Caco-2 (cell line): ENCODE results near the gene GRIA4. TPM values are rescaled to one million over a fixed set of nuclear protein-coding genes. Genes with fewer than 3 reads are reported as not detected.

Source experiments
- BruUV-seq: library from RNA; stranded (reverse); fragments of 400-500 nt; replicated peaks from 2 replicates; lab custom pipeline; 2021; lab: Mats Ljungman, UMichigan
- CTCF ChIA-PET: fragments of 300-600 bp; sonication (Branson Sonifier 250); formaldehyde crosslinking; loops from one replicate; lab custom pipeline; 2022; ENCODE audit warnings: antibody characterized with exemption; lab: Charles Lee
- POLR2A ChIA-PET: fragments of 300-600 bp; sonication (Branson Sonifier 250); formaldehyde crosslinking; loops from one replicate; lab custom pipeline; 2022; ENCODE audit warnings: antibody characterized with exemption; lab: Charles Lee
- DNase-seq, 2 experiments: peaks; one replicate each; pipeline versions ENCODE4 v3.0.0 to v3.0.0-alpha.2; 2020 to 2022
- H3K27me3 ChIP-seq: replicated peaks from 2 replicates; pipeline ENCODE4 v1.6.0; 2011; ENCODE audit warnings: low read length; ENCODE audit not compliant: control insufficient read depth, insufficient read depth
- H3K36me3 ChIP-seq: 2 replicates; pipeline ENCODE4 v1.5.1; 2011; ENCODE audit warnings: low read length; ENCODE audit not compliant: control insufficient read depth, insufficient read depth
- H3K4me1 ChIP-seq: fragments of 250-450 bp; sonication (Bioruptor Pico); 2 replicates; pipeline ENCODE4 v1.5.1; 2020; ENCODE audit warnings: mild to moderate bottlenecking
- H3K4me3 ChIP-seq: 2 replicates; pipeline ENCODE4 v1.5.1; 2011; ENCODE audit warnings: low read depth, mild to moderate bottlenecking, control low read depth, low read length
- H3K9me3 ChIP-seq: fragments of 250-450 bp; sonication (Bioruptor Pico); 2 replicates; pipeline ENCODE4 v1.5.1; 2020; ENCODE audit warnings: mild to moderate bottlenecking, moderate library complexity
- H3K27ac Mint-ChIP-seq: one replicate; pipeline ENCODE4 v1.8.0; 2022; ENCODE audit warnings: mixed read lengths; ENCODE audit not compliant: unreplicated experiment
- H3K27me3 Mint-ChIP-seq: one replicate; pipeline ENCODE4 v1.8.0; 2022; ENCODE audit warnings: mixed read lengths; ENCODE audit not compliant: insufficient read depth, unreplicated experiment
- H3K36me3 Mint-ChIP-seq: one replicate; pipeline ENCODE4 v1.8.0; 2022; ENCODE audit warnings: mild to moderate bottlenecking, mixed read lengths; ENCODE audit not compliant: insufficient read depth, unreplicated experiment
- H3K4me1 Mint-ChIP-seq: one replicate; pipeline ENCODE4 v1.8.0; 2022; ENCODE audit warnings: low read depth, mixed read lengths; ENCODE audit not compliant: unreplicated experiment
- H3K4me3 Mint-ChIP-seq: one replicate; pipeline ENCODE4 v1.8.0; 2022; ENCODE audit warnings: mild to moderate bottlenecking, moderate library complexity, mixed read lengths; ENCODE audit not compliant: unreplicated experiment
- H3K9me3 Mint-ChIP-seq: one replicate; pipeline ENCODE4 v1.8.0; 2022; ENCODE audit warnings: mixed read lengths; ENCODE audit not compliant: unreplicated experiment
- CTCF ChIP-seq, 2 experiments: fragments of 200-600 bp in 1 of 2; IDR thresholded peaks; 1 replicate in 1 of 2; 2 replicates in 1 of 2; pipeline versions ENCODE4 v1.5.1 to v1.8.0; 2011 to 2022; ENCODE audit warnings: antibody characterized with exemption in 1 of 2, control low read depth in 1 of 2, inconsistent platforms in 1 of 2, low read depth in 1 of 2, low read length in 1 of 2, mild to moderate bottlenecking in 1 of 2, moderate library complexity in 1 of 2; ENCODE audit not compliant: insufficient read depth in 1 of 2, severe bottlenecking in 1 of 2, unreplicated experiment in 1 of 2
- intact Hi-C: fragments of 100-400 bp; cut with micrococcal nuclease; formaldehyde crosslinking; loops from one replicate; pipeline ENCODE4 v1.10.0; 2022; ENCODE audit not compliant: unreplicated experiment
- total RNA-seq: library from RNA; stranded (reverse); gene quantifications from 2 replicates; pipeline ENCODE4 v1.2.3, GENCODE V29; 2022

Gene GRIA4
- total RNA-seq, 1 experiment from 2014 or later = not detected

- H3K4me1 ChIP-seq = no peaks in the 10 kb centered on the region
- H3K4me3 ChIP-seq = no peak overlapping the region
- no TSS peak for BruUV-seq
- Mint-ChIP-seq H3K9me3 (no peaks in the 10 kb centered on the region), H3K4me1 (no peaks in the 10 kb centered on the region), H3K27me3 (no peaks in the 10 kb centered on the region), H3K4me3 (no peak overlapping the region), H3K27ac (no peak overlapping the region), H3K36me3 (no peaks in the 10 kb centered on the region)
- no peaks in the 10 kb centered on the region for H3K36me3 ChIP-seq
- H3K27me3 ChIP-seq = no peaks in the 10 kb centered on the region
- POLR2A ChIA-PET = no interaction called here
- CTCF ChIA-PET = no interaction called here
- intact Hi-C loops = no loop called here
- no peak for DNase-seq
- H3K9me3 ChIP-seq = no peaks in the 10 kb centered on the region
- TF ChIP-seq CTCF (IDR thresholded peaks at IDR 0.05; ENCODE audit: insufficient read depth in 1 of 2, low read depth in 1 of 2, low read length in 1 of 2, severe bottlenecking in 1 of 2, unreplicated experiment in 1 of 2) = no peak
Observed at GRCh38 chr11:105786741-105787140, 176.9 kb downstream of the GRIA4 start.

- Mint-ChIP-seq H3K36me3 (no peaks in the 10 kb centered on the region), H3K4me1 (no peaks in the 10 kb centered on the region), H3K27ac (no peak overlapping the region), H3K4me3 (no peak overlapping the region), H3K27me3 (no peaks in the 10 kb centered on the region), H3K9me3 (no peaks in the 10 kb centered on the region)
- TF ChIP-seq CTCF (IDR thresholded peaks at IDR 0.05; ENCODE audit: insufficient read depth in 1 of 2, low read depth in 1 of 2, low read length in 1 of 2, severe bottlenecking in 1 of 2, unreplicated experiment in 1 of 2) = no peak
- intact Hi-C loops = no loop called here
- DNase-seq = no peak
- ChIA-PET POLR2A (no interaction called here), CTCF (no interaction called here)
- Histone ChIP-seq H3K27me3 (no peaks in the 10 kb centered on the region), H3K4me1 (no peaks in the 10 kb centered on the region), H3K9me3 (no peaks in the 10 kb centered on the region), H3K4me3 (no peak overlapping the region), H3K36me3 (no peaks in the 10 kb centered on the region)
- BruUV-seq = no TSS peak
Observed at GRCh38 chr11:105789579-105790420, 179.9 kb downstream of the GRIA4 start.

GRCh38 chr11:105790840-105791239, 181.0 kb downstream of the GRIA4 start:
- BruUV-seq = no TSS peak
- Mint-ChIP-seq H3K4me1 (no peaks in the 10 kb centered on the region), H3K27me3 (no peaks in the 10 kb centered on the region), H3K36me3 (no peaks in the 10 kb centered on the region), H3K9me3 (no peaks in the 10 kb centered on the region), H3K27ac (no peak overlapping the region), H3K4me3 (no peak overlapping the region)
- no peaks in the 10 kb centered on the region for H3K36me3 ChIP-seq
- H3K9me3 ChIP-seq = no peaks in the 10 kb centered on the region
- no peak for TF ChIP-seq CTCF (IDR thresholded peaks at IDR 0.05; ENCODE audit: insufficient read depth in 1 of 2, low read depth in 1 of 2, low read length in 1 of 2, severe bottlenecking in 1 of 2, unreplicated experiment in 1 of 2)
- POLR2A ChIA-PET = no interaction called here
- no peaks in the 10 kb centered on the region for H3K27me3 ChIP-seq
- H3K4me1 ChIP-seq = no peaks in the 10 kb centered on the region
- no peak for DNase-seq
- intact Hi-C loops = no loop called here
- CTCF ChIA-PET = no interaction called here
- no peak overlapping the region for H3K4me3 ChIP-seq
